Measurements from ENCODE around the gene SATB1.

The SATB1 gene

DNA sequence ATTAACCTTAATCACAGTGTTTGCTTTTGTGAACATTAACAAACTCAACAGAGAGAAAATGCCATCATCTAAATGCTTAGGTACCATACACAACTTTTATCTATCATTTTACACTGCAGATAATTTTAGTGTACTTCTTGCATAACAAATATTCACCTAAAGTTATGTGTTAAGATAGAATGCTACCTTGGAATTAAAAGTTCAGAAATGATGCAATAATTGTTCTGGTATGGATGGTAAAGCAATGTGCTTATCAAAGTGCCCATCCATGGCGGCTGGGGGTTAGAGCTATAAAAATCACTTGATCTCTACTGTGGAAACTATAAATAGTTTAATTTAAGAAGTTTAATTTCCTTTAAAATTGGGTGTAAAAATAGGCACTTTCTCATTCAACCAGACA lies 28.7 kb downstream of the SATB1 start:
- DNase-seq: no peak

DNA sequence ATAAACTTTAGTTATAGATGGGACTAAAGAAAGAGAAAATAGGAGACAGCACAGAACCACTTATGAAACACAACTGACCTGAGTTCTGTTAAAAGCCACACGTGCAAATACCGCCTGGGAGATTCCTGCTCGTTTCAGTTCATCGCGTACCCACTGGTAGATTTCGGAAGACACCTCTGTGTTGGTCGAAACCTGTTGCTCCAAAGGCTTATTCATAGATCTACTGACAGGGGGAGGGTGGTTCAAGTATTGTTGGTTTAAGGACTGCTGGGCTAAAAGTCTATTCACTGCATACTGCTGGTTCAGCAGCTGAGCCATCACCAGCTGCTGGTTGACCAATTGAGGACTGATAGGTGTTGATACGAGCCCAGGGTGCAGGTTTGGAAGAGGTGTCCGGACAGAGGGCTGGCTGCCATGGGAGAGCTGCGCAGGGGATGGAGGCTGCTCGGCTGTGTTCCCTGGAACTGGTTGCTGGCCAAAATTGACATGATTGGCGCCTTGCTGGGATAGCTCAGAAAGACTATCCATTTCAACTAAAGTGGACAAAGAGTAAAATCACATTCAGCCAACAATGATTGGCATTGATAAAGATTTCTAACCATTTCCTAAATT lies 30.6 kb downstream of the SATB1 start:
- no peak for DNase-seq

DNA sequence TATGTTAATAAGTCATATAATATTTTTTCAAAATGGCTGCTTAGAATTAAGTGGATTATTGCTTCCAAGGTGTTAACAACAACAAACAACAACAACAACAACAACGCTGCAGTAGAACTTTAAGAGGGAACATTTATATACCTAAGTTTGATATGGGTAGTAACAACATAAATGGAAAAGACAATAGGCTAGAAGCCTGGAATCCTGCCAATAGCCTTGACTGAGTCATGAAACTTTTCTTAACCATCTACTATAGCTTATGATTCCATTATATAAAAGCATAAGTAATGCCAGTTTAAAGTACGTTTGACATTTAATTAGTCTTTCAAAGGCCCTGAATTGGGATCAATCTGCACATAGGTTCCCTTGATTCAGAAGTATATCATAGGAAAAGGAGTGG lies 31.2 kb downstream of the SATB1 start:
- DNase-seq: no peak

DNA sequence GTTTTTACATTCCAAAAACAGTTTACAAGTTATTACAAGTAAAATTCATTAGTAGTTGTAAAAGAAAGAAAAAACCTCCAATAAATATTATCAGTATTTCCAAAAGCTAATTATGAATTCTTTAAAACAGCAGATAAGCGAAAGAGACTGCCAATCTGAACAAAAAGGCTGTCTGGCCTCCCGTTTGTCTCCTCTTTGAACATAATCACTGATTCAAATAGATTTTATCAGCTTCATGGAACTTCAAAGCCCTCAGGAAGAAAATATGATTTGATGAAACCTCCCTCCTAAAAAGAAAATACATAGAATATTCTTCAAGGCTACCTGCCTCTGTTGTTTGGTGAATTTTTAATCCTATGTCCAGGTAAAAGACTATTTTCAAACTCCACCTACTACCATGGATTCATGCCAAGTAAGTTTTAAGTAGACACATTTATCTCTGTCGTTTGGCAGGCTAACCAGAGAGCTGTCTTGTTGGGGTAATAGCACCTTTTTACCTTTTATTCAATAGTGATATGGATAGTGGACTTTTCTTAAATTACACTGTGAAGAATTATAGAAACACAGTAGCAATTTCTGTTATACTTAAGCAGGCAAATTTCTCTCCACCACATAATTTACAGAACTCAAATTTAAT lies 35.0 kb downstream of the SATB1 start:
- no peak for DNase-seq

DNA sequence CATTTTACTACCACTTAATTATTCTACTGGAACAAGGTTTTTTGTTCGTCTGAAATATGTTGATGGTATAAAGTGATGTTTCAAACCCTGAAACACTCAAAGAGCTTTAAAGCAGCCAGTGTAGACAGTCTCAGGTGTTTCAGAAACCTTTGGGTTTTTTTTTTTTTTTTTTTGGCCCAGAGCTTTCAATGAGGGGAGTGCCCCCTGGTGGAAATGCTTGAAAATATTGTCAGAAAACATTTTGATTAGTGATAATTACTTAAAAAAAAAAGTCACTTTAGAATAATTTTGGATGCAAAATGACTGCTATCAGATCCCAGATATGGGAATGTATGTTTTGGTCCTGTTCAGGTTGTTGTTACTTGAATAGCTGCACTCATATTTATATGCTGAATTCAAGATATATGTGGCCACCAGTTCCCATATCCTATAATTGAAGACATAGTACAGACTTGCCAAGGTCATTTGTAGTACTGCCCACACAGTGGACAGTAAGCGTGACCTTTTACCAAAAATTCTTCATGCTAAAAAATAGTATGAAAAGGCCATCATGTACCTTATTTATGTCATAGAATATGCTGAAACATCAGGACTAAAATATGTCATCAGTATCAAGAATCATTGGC lies 35.9 kb downstream of the SATB1 start:
- DNase-seq: peak in 1 of 2 experiments; percentile 7

DNA sequence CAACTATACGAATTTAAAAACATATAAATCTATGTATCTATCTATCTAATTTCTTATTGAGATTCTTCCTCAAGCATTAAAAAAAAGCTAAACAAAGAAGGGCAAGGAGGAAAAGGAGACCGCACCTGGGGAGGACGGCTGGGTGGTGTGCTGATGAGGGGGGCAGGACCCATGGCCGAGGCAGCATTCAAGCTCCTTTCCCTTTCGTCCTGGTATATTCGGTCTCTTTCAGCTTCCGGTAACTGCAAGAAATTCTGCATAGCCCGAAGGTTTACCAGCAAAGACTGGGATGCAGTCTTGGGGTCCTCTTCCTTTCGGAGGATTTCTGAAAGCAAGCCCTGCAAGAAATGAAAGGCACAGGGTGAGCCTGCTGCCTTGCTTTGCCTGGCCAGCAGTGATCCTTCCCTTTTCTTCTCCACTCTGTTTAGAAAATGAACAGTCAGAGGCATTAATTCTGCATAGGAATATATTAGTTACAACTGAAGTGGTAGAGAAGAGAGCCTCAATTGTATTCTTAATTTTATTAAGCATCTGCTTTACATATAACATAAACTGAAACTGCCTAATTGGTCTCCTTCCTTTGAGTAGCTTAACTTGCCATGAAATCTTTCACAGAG lies 38.8 kb downstream of the SATB1 start:
- DNase-seq: no peak

DNA sequence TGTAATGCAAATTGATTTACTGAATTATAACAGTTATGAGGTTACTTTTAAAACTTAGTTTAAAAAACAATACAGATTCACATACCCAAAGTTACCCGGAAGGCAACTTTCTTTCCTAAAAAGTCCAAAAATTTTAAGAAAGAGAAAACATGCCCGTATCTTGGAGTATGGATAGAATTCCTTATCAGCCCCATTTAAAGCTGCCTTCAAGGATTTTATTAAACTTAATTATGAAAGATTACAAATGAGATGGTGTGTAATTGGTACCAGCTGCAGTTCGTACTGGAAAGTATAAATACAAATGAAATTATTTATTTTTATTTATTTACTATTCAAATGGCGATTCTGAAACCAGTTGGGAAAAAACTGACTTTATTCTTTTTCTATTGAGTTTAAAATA lies 39.4 kb downstream of the SATB1 start:
- DNase-seq: no peak

DNA sequence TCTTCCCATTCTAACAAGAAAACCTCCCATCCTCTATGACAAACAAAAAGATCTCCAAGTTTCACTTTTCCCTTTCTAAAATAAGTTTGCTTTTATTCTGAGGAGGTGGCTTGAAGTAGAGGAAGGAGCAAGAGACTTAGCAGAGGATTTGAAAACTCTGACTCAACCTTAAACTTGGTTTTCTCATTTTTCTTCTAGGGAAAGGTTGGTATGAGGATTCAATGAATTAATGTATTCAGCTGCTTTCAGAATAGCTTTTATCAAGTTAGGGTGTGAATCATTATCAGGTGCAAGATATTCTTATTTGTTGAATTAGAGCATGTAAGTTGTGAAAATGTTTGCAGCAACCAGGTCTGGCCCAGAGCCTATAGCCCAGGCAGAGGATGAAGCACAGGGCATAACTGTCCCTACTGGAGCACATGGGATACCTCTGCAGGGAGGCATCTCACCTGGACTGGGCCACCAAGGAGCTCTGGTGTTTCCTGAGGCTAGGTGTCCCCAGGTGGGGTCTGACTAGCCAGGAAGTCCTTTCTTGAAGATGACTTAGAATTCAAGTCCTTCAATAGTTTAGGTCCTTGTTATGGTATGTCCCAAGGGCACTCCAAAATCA lies 42.3 kb downstream of the SATB1 start:
- no peak for DNase-seq

DNA sequence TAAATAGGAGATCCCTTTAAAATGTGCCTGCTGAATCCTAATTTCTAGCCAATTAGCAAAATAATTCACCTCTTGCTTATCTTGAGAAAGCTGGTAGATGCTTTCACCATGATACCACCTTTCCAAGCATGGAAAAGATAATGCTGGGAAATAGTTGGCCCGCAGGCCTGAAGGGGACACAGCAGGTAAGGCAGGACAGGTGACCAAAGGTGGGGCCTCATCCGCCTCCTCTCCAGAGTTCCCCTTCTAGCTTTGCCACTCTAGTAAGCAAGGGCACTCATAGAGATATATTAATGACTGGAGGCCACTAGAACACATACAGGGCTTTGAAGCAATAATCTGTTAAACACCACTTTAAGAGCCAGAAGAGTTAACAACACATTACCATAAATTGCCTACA lies 45.5 kb downstream of the SATB1 start:
- no peak for DNase-seq

DNA sequence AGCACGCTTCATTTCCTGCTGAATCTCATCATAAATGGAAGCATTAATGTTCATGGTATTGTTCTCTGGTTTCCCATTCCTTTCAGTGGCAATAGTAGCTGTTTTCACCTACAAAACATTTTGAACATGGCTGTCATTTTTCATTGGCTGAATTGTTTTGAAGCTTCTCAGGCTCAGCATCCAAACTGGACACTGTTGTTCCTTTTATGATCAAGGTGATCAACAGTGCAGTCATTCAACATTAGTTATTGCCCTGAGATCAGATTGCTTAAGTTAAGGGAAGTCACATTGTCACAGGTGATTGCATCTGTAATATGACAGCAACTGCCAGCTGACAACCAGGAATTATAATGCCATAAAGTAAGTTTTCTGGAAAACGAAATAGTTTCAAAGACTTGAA lies 46.9 kb downstream of the SATB1 start:
- DNase-seq: no peak

DNA sequence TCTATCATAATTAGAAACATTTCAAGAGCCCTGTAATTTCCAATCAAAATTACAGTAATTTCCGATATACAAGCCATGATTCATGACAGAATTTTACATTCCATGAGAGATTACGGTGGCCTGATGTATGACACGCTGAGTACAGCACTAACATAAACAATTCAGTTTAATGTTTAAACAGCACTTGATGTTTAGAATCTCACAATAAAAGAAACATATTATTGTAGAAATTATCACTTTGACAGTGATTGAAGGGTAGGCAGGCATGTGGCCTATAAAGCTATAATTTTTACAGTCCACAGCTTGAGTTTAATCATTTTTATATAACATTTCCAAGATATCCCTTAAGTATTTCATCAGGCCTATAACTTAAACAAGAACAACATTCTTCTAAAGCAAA lies 48.5 kb downstream of the SATB1 start:
- no peak for DNase-seq

DNA sequence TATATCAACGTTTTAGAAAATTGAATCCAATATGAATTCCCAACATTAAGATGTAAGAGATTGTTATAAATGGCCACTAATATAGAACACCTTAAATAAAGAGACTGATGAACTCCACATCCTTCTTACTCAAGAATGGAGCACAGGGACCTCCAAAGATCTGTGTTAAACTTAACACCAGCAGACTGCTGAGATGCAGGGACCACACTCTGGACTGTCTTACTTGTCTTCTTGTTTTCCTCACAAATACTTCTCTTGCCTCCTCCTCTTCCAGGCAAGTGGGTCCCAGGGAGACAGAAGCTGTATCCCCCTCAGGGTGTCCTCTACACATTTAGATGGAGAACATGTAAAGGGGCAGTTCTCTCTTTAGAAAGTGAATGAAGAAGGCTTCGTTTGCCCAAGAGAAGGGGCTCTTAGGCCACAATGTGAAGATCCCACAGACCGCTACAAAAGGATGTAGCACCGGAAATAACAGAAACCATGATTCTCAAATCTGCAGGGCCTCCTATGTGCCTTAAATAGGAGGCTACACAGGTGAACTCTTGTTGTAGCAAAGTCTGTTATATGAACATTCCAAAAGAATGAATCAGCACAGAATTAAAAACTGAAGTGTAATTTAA lies 52.2 kb downstream of the SATB1 start:
- no peak for DNase-seq

DNA sequence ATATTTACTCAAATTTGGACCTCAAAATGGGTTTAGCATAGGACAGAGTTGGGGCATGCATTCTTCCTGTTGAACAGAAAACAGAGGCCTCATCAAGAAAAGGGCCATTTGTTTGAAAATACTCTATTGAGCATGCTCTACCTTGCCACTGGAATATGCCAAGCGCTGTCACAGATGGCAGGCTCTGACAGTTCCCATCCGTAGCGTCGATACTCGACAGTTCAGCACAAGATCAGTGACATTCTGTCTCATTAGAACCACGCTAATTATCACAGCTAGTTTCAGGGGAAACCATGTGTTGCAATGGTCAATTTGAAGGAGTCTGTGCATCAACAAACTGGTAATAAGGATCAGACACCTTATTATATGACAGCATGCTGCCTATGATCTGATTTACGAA lies 54.5 kb downstream of the SATB1 start:
- peak; percentile 84 to 94 for DNase-seq

DNA sequence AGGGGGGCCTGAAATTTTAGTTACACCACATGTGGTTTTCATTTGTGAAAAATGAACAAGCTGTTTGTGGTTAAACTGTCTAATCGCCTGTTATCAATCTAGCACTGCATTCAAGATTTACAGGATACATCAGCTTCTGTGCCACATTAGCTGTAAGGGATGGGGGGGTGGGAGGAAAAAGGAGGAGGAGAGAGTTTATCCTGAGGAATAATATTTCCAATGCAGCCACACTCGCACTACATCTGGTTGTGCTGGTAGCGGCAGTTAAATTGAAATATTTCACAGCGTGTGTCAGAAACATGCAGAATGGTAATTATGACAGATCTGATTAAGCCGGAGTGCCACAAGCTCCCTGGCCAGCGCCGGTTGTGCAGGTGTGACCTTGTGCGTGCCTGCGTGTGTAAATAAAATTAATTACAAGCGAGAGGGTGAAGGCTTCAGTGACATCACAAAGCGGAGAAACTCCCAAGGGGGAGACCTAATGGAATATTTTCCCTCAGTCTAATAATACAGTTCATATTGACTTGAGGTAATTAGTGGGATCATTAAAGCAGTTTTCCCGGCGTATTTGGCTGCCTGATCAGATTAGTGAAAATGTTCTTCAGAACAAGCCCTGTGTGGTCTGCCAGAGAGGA lies 55.5 kb downstream of the SATB1 start:
- peak; percentile 35 to 60 for DNase-seq

DNA sequence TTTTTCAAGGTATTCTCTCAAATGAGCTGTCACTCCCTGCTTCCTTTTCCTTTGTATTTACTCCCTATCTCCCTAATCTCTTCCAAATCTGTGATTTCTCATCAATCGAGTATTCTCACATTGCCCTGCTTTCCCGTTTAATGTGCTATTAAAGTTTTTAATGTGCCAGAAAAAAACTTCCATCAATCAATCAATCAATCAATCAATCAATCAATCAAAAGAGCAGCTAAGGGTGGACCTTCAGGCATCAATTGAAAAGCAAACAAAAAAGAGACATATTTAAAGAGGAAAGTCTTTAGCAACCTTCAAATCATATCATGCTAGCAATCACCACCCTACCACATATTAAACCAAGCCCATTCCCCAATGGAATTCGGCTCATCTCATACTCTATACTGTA lies 58.9 kb downstream of the SATB1 start:
- no peak for DNase-seq

DNA sequence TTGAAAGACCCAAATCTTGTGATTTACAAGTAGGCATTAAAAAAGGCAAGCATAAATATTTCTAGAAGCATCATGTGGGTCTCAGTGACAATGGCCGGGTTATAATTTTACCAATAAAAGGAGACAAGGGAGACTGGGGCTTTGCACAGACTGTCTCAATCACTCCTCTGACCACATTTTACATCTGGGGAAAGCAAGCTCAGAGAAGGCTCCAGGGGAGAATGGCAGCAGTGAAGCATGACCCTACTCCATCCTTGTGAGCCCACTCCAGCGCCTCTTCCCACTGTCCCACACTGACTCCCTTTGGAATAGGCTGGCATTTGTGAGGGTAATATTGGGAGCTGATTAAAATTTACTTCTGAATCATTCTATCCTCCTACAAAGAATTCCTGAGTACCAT lies 61.8 kb downstream of the SATB1 start:
- DNase-seq: no peak

DNA sequence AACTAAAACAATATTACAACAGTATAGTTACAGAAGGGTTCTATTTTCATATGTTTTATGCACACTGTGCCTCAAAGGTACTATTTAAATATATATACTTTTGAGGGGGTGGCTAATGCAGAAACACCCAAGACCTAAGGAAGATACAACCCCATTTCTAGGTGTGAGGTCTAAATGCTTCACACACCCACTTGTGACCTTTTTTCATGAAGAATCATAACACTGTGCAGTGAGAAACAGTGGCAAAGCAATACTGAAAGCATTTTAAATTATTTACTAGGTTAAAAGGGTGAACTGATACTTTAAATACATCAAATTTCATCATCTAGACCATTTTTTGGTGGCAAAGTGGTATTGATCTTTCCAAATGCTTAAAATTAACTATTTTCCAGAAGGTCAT lies 67.4 kb downstream of the SATB1 start:
- no peak for DNase-seq

DNA sequence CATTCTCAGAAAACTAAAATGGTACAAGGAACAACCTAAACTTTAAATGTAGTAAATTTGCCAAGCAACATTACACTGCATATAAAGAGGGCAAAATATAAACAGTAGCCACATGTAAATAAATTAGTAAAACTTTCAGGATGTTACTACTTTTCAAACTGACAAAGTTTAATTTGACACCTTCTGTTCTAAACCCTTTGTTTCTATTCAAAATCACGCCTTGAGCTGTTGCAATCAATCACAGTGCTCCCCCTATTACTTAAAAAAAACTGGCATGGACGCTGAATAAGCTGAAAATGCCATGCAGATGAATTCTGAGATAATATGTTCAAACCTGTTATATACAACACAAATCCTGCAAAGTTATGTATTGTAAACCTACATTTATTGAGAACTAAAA lies 69.3 kb downstream of the SATB1 start:
- DNase-seq: no peak

DNA sequence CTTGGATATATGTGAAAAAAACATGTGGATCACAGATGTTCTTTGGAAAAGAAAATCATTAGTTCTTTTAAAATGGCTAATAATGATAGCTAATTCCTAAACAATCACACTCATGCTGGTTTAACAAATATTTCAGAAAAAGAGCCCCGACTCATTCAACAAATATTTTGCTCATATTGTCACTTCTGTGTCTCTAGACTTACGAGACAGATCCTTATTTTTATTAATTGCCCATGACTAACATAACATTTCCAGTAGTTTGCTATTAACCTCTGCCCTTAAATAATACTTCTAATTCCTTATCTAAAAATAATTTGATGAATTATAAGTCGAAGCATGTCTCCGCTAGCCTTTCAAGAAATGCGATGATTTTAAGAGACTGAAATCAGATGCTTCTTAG lies 70.4 kb downstream of the SATB1 start:
- no peak for DNase-seq

DNA sequence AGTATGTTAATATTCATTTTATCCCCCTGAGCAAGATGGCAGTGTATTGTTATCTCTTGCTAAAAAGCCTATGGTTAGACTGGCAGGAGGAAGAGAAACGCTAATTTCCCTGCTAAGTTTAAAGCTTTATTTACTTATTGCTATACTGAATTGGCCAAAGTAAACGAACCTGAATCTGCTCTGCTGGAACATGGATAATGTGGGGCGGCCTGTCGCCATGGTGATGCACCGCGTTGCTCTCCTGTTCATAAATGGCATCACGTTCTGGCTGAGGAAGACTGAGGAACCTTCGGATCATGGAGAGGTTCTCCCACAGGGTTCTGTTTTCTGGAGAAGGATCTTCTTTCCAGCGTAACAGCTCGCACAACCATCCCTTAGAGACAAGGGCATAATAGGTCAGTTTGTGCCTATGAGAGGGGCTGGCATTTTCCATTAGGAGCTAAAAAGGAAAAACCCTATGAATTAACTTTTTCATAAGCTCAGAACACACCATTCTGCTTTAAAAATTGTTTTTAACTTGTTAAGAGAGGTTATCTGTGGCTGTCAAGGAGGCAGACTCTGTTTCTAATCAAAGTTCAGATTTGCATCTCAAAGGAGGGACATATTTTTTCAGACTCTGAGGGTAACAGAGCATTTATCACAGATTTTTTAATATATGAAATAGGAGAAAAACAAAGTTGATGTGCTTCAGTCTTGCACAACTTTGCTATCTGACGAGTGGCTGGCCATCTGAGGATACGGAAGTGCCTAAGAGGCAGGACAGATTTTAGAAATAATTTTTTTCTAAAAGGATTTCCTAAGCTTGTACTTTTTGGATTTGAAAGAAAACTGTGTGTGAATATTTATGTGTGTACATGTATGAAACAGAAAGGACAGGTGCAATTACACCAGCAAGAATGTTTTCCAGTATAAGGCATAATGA lies 73.1 kb downstream of the SATB1 start:
- no peak for DNase-seq

DNA sequence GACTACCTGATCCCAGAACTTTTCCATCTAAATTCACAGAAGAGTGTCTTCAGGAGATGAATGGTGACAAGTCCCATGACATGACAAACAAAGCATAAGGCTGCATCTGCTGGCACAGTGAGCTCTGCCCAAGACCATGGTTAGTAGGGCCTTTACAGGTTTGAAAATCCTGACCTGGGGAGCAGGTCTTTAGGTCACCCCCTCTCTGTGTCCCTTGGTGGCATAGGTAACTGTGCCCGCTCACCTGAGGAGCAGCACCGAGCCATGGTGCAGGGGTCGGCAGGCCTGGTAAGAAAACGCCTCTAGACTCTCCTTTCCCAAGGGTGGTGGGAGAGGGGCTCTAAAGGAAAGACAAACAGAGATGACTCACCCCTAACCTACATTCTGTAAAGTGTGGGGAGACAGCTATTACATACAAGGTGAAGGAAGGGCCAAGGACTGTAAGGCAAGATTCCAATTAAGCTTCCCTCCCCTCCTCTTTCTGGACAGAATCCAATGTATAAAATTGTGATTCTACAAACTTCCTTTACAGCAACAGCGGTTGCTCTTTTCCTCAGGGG lies 74.0 kb downstream of the SATB1 start:
- no peak for DNase-seq

Measured in NCI-H524 (cell line).